HG03354 (cell line): Measurements from ENCODE around the gene RAC2.

Experiments used
- ATAC-seq: cut with Tn5 transposase; IDR thresholded peaks from one replicate; pipeline ENCODE4 v1.9.1; 2021; ENCODE audit warnings: mild to moderate bottlenecking; ENCODE audit not compliant: unreplicated experiment, poor library complexity, severe bottlenecking

RAC2 gene

DNA sequence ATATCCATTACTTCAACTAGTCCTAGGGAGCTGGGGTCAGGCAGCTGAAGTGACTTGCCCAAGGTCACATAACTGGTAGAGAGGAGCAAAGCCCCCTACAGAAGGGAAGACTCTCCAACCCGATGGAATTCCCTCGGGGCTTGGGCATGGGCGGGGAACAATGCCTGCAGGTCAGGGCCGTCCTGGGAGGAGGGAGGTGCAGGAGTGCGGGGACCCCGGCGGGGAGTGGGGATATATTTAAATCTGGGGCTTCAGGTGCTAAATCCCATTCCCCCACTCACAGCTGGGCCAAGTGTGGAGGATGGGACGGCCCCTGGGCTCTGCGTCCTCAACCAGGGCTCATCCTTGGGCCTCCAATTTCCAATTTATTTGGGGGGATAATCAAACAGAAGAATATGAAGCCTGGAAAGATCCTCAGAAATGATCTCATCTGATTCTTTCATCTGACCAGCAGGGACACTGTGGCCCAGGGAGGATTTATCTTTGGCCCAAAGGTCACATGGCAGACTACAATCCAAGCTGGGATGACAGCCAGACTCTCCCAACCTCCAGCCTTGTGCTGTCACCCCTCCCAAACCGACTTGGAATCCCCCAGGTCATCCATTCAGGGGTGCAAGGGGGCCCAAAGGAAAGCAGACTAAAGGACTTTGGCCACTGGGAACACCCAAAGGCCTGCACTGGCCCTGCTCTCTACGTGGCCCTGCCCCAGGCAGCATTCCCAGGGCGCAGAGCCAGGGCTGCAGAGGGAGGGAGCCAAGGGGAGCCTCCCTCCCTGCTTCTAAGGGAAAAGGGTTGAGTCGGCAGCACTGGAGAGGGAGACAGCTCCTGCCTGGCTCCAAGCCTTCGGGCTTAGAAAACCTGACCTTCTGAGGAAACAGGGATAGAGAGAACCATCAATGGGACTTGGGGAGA lies 47.3 kb downstream of the RAC2 start:
- ATAC-seq = no peak

GRCh38 chr22:37195921-37196320 lies 48.1 kb downstream of the RAC2 start:
- no peak for ATAC-seq

- ATAC-seq = no peak
These were observed 49.3 kb downstream of the RAC2 start for GRCh38 chr22:37194750-37195149.

DNA sequence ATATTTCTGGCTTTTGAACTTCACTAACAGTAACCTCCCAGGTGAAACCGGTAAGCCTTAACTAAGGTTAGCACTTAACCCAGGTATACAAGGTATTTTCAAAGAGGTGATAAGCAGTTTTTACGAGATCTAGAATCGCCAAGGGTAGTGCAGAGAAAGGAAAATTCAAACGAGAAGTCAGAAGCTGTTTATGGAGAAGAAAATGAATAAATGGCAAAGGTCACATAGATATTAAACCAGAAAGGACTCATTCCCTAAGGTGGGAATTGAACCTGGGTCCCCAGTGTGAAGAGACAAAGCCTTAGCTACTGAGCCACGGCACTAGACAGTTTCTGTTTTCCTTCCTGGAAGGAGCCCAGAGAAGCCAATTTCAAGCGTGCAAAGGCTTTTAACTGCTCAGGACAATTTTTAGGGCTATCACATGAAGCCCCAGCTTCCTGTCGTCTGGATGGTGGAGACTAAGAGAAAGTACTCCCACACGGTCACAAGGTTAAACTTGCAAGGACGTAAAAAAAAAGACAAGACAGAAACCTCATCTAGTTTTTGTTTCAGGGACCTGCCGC lies 50.4 kb downstream of the RAC2 start:
- no peak for ATAC-seq

- ATAC-seq = no peak
These were observed 51.3 kb downstream of the RAC2 start for GRCh38 chr22:37192741-37193140.

GRCh38 chr22:37192204-37192603 lies 51.9 kb downstream of the RAC2 start:
- no peak for ATAC-seq

DNA sequence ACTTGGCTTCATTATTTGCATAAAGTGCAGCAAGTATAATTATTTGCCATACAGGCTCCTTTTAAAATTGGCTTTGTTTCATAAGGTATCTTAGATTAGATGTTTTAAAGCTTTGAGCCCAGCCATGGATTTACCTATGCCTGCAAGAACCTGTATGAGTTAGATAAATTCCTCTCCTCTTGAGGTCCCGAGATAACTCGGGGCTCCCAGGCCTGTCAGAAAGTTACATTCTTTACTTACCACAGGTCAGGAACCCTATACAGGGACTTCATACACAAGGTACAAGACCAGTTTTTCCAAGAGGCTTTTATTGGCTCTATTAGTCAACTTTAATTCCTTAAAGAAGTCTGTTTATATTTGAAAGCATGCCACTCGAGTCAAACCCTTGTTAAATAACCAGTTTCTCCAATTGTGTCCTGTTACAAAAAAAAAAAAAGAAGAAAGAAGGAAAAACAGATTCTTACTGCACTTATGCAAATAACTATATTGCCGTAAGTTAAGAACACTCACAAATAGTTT lies 53.7 kb downstream of the RAC2 start:
- no peak for ATAC-seq

DNA sequence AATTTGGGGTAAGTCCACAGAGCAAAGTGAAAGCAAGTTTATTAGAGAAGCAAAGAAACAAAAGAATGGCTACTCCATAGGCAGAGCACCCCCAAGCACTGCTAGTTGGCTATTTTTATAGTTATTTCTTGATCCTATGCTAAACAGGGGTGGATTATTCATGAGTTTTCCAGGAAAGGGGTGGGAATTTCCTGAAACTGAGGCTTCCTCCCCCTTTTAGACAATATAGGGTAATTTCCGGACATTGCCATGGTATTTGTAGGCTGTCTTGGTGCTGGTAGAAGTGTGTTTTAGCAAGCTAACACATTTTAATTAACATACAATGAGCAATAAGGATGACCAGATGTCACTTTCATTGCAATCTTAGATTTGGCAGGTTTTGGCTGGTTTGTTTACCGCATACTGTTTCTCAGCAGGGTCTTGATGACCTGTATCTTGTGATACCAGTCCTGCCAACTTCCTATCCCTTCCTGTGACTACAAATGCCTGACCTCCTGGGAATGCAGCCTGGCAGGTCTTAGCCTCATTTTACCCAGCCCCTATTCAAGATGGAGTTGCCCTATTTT lies 55.1 kb downstream of the RAC2 start:
- ATAC-seq = no peak

DNA sequence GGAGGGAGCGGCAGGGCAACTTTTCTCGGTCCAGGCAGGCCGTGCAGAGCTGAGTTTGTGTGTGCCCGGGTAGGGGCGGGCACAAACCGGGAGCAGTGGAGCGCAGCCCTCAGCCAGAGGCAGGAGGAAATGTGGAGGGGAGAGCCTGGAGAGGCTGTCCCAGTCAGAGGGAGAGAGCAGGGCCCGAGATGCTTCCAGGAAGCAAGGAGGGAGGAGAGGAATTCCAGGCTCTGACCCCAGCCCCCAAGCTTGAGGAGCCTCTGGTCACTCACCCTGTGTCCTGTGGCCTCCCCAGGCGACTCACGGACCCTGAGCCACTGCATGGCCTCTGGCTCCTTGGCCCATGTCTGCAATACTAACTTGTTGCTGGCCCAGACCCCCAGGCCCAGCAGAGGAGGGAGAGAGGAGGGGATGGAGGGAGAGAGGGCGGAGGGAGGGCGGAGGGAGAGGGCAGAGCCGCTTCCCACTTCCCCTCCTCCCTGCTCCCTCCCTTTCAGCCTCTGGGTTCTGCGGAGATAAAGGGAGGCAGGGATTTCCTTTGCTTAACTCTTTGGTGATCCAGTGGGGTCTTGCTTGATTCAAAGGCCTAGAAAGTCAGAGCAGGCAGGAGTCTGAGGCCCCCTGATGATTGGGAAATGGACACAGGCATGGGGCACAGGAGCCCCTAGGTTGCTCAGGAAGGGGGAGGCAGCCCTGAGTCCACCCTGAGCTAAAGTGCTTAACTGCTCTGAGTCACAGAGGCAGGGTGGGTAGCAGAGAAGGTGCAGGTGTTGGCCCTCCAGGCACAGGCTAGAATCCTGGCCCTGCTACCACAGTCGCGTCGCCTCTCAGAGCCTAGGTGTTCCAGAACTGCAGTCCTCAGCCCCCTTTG lies 55.9 kb downstream of the RAC2 start, which contains the start of gene C1QTNF6:
TSS of gene C1QTNF6 (minus strand) at position 357 of the 871 bp plus-strand sequence. CDS start at position 323, 34 bp downstream.
- no peak for ATAC-seq

- no peak for ATAC-seq
These were observed 56.5 kb downstream of the RAC2 start for GRCh38 chr22:37187552-37187890.

GRCh38 chr22:37186997-37187522 lies 57.0 kb downstream of the RAC2 start:
- ATAC-seq = no peak

DNA sequence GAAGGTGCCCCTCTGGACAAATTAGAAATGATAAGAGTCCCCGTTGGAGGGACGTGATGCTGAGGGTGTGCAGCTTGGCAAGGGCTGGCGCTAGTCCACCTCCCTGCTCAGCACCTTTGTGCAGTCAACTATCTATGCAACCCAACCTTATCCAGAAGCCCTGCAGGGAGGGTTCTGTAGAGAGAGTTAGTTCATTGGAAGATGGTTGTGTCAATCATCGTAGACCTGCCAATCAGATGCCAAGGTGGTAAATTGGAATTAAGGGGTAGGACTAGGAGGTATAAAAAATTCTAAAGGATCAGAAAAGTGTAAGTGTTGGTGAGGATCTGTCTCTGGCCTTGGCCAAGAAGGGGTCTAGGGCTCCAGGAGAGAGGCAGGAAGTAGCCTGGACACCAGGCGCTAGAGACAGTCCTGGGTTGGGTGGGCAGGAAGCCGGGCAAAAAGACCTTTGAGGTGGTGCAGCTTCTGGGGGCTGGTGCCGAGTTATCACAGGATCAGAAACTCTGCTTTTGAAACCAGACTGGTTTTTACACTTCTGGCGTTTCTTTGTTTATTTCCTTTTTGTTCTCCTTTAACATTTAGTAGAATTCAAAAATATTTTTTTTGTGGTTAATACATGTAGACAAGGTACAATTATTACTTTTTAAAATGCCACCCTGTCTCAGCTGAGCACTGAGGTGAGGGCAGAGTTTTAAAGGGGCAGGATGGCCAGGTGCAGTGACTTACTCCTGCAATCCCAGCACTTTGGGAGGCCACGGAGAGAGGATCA lies 57.7 kb downstream of the RAC2 start:
- no peak for ATAC-seq

GRCh38 chr22:37185646-37186227 lies 58.3 kb downstream of the RAC2 start:
- no peak for ATAC-seq

DNA sequence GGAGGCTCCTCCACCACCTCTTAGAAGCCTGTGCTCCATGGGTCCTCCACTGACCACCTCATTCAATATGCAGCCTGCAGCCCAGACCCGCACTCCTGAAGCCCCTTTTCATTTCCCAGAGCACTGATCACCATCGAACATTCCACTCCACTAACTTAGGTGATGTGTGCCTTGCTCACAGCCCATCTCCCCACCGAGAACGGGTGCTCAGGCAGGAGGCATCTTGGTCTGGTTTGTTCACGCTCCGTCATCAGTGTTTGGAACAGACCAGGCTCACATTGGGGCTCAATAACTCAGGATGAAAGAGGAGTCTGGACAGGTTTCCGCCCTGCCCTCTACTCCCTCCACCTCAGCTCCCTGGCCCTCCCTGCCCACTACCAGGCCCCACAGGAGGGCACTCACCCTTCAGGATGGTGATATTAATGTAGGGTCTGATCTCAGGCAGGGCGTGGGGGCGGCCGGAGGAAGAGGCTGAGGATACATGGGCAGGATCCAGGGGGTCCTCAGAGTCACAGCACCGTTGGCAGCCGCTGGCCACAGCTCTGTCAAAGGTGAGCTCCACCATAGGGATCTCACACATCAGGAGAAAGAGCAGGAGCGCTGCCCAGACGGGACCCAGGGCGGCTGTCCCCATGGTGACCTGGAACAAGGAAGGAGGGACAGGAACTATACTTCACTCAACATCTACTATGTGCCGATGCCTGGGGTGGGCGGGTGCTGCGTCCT lies 59.1 kb downstream of the RAC2 start:
- no peak for ATAC-seq

GRCh38 chr22:37184380-37184755 lies 59.7 kb downstream of the RAC2 start:
- ATAC-seq = no peak

- ATAC-seq = no peak
These were observed 60.4 kb downstream of the RAC2 start for GRCh38 chr22:37183432-37184379.

- no peak for ATAC-seq
These were observed 61.2 kb downstream of the RAC2 start for GRCh38 chr22:37182949-37183245.
